ENCODE results near the gene SEC22B.
A peak's percentile ranks its signal among the peaks of the same experiment; 100 is the strongest.
"Not testable (repeated sequence)": the region's sequence is repeated elsewhere in the genome, so short reads cannot be mapped to it uniquely, and the experiment has no call there.

Gene SEC22B

GRCh38 chr1:120144626-120145025 is 31.7 kb downstream of the SEC22B start:
- not testable (repeated sequence) for DNase-seq (ENCODE audit: low read depth)

DNA sequence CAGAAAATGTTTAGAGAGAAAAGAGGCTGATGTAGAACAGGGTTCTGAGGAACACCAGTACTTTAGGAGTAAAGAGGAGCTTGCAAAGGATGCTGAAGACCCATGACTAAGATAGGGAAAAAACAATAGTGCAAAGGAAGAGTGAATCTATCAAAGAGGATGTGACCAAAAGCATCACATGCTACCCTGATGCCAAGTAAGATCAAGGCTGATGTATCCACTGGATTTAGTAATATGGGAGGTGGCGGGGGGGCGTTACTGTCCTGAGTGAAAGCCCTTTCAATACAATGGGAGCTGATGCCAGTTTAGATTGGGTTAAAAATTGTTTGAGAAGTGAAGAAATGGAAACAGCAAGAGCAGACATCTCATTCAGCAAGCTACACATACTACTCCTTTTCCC is 32.2 kb downstream of the SEC22B start:
- not testable (repeated sequence) for DNase-seq (ENCODE audit: low read depth)

DNA sequence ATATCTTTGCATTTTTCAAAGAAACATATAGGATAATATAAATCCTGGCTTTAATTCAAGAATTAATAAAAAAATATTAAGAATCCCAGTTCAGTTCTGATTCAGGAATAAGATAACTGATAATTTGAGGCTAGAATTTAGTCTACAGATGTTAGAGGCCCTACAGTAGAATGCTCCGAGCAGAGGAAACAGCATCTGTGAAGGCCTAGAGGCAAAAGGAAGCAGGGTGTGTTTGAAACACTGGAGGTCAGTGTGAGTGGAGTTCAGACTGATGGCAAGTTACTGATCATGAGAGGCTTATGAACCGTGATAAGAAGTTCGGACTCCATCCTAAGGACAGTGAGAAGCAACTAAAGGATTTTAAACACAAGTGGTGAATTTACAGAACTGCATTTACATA is 33.0 kb downstream of the SEC22B start:
- DNase-seq (ENCODE audit: low read depth), result not testable (repeated sequence)

DNA sequence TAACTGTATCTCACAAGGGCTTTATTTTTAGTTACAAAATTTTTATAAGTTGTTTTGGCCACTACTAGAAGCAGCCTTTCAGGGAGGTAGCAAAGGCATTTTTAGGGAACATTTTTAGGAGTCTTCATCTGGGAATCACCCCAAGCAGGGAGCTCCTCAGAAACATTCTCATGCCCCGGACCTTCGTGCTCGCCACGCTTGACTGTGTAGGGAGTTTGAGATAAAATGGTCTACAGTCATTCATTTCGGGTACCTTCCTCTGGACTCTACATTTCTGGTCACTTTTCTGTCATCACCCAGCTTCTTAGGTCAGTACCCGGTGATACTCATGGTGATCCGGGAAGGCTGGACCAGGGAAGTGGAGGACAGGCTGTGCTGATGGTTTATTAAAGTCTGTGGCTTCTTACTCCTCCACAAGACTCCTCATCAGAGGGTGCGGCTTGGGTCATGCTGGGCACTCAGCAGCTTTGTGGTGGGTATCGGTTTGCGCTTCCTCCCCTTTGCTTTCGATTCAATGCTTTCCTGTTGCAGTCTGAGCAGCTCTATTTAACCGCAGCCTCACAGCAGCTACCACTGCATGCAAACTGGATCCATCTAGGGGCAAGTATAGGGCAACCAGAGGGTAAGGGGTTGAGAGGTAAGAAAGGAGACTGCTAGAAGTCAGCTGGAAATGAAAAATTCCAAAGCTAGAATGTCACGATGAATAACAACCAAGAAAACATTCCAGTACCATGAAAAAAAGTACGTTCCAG is 33.6 kb downstream of the SEC22B start:
- peak; percentile 8 for DNase-seq (ENCODE audit: low read depth)

GRCh38 chr1:120141865-120142264 is 34.5 kb downstream of the SEC22B start:
- not testable (repeated sequence) for DNase-seq (ENCODE audit: low read depth)

- not testable (repeated sequence) for DNase-seq (ENCODE audit: low read depth)
Observed at GRCh38 chr1:120140656-120141265, 35.6 kb downstream of the SEC22B start.

DNA sequence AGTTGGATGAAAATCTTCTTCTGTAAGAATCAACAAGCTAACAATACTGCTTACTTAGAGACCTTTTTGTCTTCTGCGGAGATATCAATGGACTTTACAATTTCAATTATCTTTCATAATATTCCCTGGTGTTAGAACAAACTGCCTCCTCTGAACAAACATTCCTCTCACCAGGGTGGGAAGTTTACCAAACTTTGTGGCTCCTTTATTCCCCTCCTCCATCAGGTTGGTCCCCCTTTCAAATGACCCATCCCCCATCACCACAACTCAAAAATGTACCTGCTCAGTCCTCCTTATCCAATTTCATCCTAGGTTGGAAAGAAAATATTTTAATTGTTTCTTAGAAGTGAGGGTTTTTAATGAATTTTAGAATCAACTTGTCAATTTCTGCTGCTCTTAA is 40.2 kb downstream of the SEC22B start:
- not testable (repeated sequence) for DNase-seq (ENCODE audit: low read depth)

DNA sequence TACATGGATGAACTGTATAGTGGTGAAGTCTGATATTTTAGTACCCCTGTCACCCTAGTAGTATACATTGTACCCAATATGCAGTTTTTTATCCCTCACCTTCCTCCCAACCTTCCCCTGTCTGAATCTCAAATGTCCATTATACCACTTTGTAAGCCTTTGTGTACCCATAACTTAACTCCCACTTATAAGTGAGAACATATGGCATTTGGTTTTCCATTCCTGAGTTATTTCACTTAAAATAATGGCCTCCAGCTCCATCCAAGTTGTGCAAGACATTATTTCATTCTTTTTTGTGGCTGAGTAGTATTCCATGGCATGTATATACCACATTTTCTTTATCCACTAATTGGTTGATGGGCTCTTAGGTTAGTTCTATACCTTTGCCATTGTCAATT is 42.4 kb downstream of the SEC22B start:
- DNase-seq (ENCODE audit: low read depth), result not testable (repeated sequence)

DNA sequence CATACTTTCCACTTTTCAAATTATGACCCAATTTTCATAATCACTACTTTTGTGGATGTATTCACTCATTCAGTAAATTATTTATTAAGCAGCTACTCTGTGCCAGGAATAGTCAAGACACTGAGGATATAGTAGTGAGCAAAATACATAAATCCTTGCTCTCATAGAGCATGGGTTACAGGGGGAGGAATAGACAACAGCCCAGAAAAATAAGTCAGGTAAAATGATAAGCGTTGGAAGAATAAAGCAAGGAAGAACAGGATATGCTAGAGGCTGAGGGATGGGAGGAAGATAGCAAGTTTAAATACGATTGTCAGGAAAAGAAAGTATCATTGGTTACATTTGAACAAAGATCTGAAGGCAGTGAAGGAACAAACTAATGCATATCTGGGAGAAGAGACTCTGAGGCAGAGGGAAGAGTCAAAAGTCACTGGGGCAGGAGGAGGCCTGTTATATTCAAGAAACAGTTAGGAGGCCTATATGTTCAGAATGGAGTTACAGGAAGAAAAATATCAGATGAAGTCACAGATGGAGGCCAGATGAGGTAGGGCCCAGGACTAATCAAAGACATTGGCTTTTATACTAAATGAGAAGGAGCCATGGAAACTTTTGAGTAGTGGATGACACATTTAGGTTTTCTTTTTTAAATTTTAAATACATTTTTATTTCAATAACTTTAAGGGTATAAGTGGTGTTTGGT is 42.9 kb downstream of the SEC22B start:
- no peak for DNase-seq (ENCODE audit: low read depth)

DNA sequence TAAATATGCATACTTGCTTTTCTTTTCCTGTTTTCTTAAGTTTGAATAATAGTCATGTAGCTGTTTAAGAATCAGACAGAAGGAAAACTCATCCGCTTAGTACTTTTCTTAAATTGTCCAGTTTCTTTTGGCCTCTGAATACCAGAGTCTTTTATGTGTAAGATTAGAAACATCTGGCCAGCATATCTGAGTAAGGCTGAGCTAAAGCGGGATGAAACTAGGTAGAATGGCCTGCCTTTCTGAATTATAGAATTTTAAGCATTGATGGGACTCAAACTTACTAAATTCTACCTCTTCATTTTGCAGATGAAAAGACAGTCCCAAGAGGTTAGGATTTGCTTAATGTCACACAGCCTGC is 43.9 kb downstream of the SEC22B start:
- not testable (repeated sequence) for DNase-seq (ENCODE audit: low read depth)

GRCh38 chr1:120131611-120132405 is 44.5 kb downstream of the SEC22B start:
- DNase-seq (ENCODE audit: low read depth), result not testable (repeated sequence)

DNA sequence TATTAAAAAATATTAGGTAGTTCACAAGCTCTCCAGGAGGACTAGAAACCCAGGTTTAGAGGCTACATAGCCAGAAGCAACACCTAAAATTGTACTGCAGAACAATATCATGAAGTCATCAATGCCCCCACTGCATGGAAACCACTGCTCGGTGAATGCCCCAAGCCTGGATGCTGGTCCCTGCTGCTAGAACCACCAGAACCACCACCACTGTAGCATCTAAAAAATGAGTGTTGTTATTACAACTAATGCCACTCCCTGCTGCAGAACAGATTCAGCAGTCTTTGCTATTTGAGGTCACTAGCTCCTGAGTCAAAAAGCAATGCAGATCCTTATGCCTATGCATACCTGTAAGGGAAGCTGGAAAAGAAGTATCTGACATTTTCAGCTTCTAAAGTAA is 48.4 kb downstream of the SEC22B start:
- not testable (repeated sequence) for DNase-seq (ENCODE audit: low read depth)

- not testable (repeated sequence) for DNase-seq (ENCODE audit: low read depth)
Observed at GRCh38 chr1:120126216-120126615, 50.1 kb downstream of the SEC22B start.

DNA sequence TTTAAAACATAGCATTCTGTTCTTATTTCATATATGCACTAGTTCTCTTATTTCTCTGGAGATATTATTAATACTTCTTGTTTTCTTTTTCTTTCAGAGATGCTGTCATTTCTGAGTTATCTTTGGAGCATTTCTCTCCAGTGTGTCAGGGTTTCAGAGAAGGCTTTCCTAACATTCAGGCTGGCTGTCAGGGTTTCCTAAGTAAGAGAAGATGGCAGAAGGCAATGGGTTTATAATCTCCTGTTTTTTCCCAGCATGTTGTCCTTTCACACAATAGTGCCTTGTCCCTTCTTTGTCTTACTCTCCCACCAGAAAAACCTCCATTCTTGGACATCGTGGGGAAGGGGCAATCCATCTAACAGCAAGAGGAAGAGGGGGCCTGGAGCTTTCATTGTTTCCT is 51.7 kb downstream of the SEC22B start:
- DNase-seq (ENCODE audit: low read depth), result not testable (repeated sequence)

GRCh38 chr1:120123813-120124510 is 52.4 kb downstream of the SEC22B start:
- not testable (repeated sequence) for DNase-seq (ENCODE audit: low read depth)

- DNase-seq (ENCODE audit: low read depth), result not testable (repeated sequence)
Observed at GRCh38 chr1:120122262-120122893, 53.9 kb downstream of the SEC22B start.

- not testable (repeated sequence) for DNase-seq (ENCODE audit: low read depth)
Observed at GRCh38 chr1:120121830-120122229, 54.5 kb downstream of the SEC22B start.

DNA sequence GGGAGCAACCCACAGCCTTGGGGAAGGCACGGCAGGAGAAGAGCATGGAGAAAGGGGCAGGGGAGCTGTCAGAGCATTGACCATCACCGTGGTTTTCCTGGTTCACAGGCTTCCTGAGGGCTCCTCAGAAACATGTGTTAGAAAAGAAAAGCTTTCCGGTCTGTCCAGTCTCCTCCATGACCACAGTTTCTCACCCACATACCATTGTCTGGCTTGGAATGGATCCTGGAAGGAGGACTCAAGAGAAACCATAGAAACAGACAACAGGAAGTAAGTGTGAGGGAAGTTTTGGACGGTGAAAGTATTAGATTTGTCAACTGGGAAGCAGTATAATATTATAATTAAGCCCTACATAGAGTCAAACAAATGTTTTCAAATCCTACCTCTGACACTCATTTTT is 55.8 kb downstream of the SEC22B start:
- DNase-seq (ENCODE audit: low read depth), result not testable (repeated sequence)

DNA sequence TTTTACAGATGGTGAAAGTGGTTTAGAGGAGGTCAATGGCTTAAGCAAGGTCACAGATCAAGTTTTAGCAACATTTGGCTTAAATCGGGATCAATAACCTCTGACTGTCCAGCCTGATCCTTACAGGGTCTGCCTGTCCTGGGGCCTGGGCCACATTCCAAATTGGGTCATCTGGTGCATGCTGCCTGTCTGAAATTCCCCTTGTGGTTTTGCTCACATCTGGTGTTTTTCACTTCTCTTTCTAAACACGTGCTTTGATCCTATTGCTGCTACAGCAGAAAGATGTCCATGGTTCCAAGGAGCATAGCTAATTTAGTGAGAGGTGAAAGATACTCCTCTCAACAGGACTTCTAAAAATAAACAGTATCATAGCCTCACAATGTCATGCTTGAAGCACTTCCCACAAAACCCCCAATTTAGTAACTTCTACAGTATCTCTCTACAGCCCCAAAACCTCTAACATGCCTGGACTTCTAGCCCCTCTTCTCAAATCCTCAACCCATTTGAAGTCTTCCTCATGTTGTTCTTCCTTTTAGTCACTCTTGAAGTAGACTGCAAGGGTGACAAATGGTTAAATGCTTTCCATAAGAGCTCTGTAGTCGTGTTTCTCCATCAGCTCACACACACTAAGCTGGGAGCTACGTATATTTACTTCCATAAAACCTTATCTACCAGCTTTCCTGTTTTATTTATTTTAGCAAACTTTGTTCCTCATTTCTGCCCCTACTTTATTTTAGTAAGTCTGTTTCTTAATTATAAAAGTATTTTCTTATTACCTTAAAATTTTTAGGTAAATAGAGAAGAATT is 58.7 kb downstream of the SEC22B start:
- DNase-seq (ENCODE audit: low read depth), result peak; percentile 3

DNA sequence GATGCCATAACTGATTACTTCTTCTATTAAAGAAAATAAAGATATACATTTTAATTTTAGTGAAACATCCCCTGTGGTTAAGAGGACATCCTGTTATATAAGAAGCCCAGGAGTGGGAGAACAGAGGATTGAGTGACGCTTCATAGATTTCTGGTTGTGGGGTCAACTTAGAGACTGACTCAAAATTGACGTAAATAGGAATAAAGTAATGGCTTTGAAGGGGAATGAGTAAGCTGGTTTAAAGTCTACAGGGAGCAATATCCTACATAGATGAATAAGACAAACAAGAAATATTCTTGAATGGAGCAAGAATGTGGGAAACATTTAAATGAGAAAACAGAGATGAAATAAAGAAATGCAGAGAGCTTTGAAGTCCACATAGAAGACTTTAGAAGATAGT is 60.2 kb downstream of the SEC22B start:
- DNase-seq (ENCODE audit: low read depth), result not testable (repeated sequence)

Measured in GM04503 (cell line).